ENCODE results near the gene GNPTAB. TPM values are rescaled to one million over a fixed set of nuclear protein-coding genes. Genes with fewer than 3 reads are reported as not detected.
"Not testable (repeated sequence)": the region's sequence is repeated elsewhere in the genome, so short reads cannot be mapped to it uniquely, and the experiment has no call there.

Gene GNPTAB
- polyA plus RNA-seq, 3 donors, result 5.8 to 15.3 (median 9.2) TPM

DNA sequence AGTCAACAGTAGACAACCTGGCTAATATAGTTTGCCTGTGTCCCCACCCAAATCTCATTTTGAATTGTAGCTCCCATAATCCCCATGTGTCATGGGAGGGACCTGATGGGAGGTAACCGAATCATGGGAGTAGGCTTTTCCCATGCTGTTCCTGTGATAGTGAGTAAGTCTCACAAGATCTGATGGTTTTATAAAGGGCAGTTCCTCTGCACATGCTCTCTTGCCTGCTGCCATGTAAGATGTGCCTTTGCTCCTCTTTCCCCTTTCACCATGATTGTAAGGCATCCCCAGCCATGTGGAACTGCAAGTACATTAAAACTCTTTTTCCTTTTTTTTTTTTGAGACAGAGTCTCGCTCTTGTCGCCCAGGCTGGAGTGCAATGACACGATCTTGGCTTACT lies 12.1 kb downstream of the GNPTAB start:
- not testable (repeated sequence) for H3K27ac ChIP-seq (ENCODE audit: low read depth, low read length)
- 97 to 100% (median 100%) methylated on average over 4 of the region's 4 CpGs for WGBS, 3 donors

DNA sequence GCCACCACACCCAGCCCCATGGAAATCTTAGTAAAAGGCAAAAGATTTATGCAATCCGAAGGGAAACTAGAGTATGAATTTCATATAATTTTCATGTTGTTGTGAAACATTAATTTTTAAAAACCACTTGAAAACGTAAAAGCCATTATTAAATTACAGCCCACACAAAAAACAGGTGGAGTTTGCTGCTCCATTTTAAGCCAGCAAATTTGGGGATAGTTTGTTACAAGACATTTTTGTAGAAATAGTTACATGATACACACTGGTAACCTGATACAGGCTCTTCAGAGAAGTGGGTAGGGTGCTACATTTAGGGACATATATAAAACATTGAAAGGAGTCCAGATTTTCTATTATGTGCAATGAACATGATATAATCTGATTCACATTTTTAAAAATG lies 17.6 kb downstream of the GNPTAB start:
- no peak overlapping the region for H3K27ac ChIP-seq (ENCODE audit: low read depth, low read length)
- 71 to 95% (median 79%) methylated on average over 2 of the region's 2 CpGs for WGBS, 3 donors

- H3K27ac ChIP-seq (ENCODE audit: low read depth, low read length), result not testable (repeated sequence)
- 92 to 100% (median 93%) methylated on average over 1 of the region's 1 CpG for WGBS, 3 donors
Observed at GRCh38 chr12:101812716-101813115, 18.0 kb downstream of the GNPTAB start.

- not testable (repeated sequence) for H3K27ac ChIP-seq (ENCODE audit: low read depth, low read length)
- 68 to 93% (median 74%) methylated on average over 6 of the region's 6 CpGs for WGBS, 3 donors
Observed at GRCh38 chr12:101811342-101811741, 19.4 kb downstream of the GNPTAB start.

DNA sequence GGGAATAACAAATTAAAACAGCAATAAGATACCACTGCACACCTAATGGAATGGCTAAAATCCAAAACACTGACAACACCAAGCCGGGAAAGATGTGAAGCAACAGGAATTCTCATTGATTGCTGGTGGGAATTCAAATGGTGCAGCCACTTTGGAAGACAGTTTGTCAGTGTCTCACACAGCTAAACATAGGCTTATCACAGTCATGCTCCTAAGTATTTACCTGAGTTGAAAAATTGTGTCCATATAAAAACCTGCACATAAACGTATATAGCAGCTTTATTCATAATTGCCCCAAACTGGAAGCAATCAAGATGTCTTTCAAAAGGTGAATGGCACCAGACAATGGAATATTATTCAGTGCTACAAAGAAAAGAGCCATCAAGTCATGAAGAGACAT lies 21.6 kb downstream of the GNPTAB start:
- no peak overlapping the region for H3K27ac ChIP-seq (ENCODE audit: low read depth, low read length)

DNA sequence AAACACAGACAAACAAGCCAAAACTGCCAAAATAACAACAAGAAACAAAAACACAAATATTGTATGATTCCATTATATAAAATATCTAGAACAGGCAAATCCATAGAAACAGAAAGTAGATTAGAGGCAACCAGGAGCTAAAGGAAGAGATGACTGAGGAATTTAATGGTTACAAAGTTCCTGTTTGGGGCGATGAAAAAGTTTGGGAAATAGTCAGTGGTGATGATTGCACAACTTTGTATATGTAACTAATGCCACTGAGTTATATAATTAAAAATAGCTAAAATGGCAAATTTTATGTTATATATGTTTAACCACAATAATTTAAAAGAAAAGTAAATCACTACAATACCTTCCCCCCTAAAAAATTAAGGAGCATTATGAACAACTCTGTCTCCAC lies 24.5 kb downstream of the GNPTAB start:
- H3K27ac ChIP-seq (ENCODE audit: low read depth, low read length), result no peak overlapping the region
- 60 to 91% (median 69%) methylated on average over 1 of the region's 1 CpG for WGBS, 3 donors

More for the DNA sequence above, 21.6 kb downstream of the GNPTAB start:
- 45 to 83% (median 79%) methylated on average over 2 of the region's 2 CpGs for WGBS, 3 donors

DNA sequence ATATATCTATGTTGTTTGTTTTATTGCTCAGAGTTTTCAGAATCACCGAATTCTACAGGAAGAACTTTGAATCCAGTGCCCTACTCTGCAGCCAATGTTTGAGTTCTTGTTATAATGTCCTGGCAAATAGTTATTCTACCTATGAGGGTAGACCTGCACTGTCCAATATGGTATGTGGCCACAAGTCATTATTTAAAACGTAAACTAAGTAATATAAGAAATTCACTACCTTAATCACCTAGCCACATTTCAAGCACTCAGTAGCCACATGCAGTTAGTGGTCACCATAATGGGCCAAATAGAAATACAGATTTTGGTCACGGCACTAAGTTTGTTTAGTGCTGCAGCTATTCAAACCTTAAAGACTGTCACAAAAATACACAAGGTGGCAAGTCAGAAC lies 26.4 kb downstream of the GNPTAB start:
- 86 to 94% (median 92%) methylated on average over 3 of the region's 3 CpGs for WGBS, 3 donors
- H3K27ac ChIP-seq (ENCODE audit: low read depth, low read length), result no peak overlapping the region

GRCh38 chr12:101803978-101804377 lies 26.8 kb downstream of the GNPTAB start:
- no peak overlapping the region for H3K27ac ChIP-seq (ENCODE audit: low read depth, low read length)
- WGBS, 3 donors, result 95 to 96% (median 96%) methylated on average over 5 of the region's 5 CpGs

- 88 to 96% (median 90%) methylated on average over 2 of the region's 2 CpGs for WGBS, 3 donors
- H3K27ac ChIP-seq (ENCODE audit: low read depth, low read length), result no peak overlapping the region
Observed at GRCh38 chr12:101802486-101802885, 28.3 kb downstream of the GNPTAB start.

DNA sequence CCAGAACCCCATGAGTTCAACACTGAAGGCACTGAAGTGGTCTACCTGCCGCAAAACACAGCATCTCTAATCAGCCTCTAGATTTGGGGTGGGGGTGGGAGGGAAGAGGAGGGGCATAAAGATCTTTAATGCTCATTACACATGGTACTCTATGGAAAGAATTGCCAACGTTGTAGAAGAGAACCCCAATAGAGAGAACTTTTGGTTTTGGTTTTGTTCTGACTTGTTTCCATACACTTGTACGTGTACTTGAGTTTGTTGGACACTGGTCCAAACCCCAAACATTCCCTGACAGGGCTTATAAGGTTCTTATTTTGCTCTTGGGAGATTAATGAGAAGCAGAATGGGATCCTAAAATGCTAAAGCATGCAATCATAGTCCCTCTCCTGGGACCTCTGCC lies 31.0 kb downstream of the GNPTAB start:
- whole genome bisulfite sequencing, 3 donors, result 81 to 91% (median 83%) methylated on average over 3 of the region's 3 CpGs
- H3K27ac ChIP-seq (ENCODE audit: low read depth, low read length), result no peak overlapping the region

DNA sequence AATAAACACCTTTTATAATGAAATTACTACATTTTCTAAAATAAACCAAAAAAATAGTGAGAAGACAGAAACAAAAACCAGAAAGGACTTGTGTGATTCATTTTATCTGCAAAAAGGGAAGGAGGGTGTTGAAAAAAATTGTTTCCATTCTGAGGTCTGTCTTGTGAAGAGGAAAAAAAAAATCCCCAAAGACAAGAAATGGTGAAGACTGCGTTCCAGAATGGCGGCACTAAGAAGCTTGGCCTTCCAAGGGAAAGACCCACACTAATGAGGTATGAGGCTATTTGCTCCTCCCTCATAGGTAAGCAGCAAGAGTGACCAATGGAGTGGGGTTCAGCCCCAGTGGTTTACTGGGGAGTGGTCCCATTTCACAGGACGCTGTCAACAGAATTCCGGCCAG lies 35.0 kb downstream of the GNPTAB start:
- 91 to 98% (median 95%) methylated on average over 4 of the region's 4 CpGs for WGBS, 3 donors
- no peak overlapping the region for H3K27ac ChIP-seq (ENCODE audit: low read depth, low read length)

- no peak overlapping the region for H3K27ac ChIP-seq (ENCODE audit: low read depth, low read length)
- 84 to 88% (median 86%) methylated on average over 1 of the region's 1 CpG for WGBS, 3 donors
Observed at GRCh38 chr12:101795013-101795412, 35.7 kb downstream of the GNPTAB start.

DNA sequence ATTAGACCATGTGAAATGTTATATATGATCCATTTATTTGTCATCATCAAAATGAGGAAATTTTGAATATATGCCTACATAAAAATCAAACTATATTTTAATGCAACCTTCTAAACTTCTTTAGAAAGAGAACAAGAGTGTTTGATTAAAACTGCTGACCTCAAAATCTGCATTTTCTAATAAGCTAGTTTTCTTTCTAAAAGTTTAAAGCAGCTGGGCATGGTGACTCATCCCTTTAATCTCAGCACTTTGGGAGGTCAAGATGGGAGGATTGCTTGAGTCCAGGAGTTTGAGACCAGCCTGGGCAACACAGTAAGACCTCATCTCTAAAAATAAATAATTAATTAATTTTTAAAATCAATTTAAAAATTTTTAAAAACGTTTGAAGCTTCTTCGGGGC lies 36.2 kb downstream of the GNPTAB start:
- no peak overlapping the region for H3K27ac ChIP-seq (ENCODE audit: low read depth, low read length)
- 81 to 85% (median 82%) methylated on average over 2 of the region's 2 CpGs for WGBS, 3 donors

DNA sequence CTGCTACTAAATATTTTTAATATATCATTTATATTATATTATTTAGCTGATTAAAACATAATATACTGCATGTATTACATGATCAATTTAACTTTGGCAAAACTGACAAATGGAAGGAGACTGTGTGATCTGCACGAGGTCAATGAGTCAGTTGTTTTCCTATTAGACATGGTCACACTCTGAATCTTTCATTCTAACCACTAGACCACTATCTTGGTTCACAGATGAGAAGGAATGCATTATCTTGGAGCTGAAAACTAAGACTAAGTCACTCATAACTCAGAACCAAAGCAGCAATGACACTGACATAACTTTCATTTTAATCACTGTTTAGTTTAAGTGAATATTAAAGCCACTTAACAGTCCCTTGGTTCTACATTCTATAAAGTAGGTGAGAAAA lies 37.4 kb downstream of the GNPTAB start:
- H3K27ac ChIP-seq (ENCODE audit: low read depth, low read length), result no peak overlapping the region
- WGBS, 3 donors, result 63 to 65% (median 63%) methylated on average over 1 of the region's 1 CpG

DNA sequence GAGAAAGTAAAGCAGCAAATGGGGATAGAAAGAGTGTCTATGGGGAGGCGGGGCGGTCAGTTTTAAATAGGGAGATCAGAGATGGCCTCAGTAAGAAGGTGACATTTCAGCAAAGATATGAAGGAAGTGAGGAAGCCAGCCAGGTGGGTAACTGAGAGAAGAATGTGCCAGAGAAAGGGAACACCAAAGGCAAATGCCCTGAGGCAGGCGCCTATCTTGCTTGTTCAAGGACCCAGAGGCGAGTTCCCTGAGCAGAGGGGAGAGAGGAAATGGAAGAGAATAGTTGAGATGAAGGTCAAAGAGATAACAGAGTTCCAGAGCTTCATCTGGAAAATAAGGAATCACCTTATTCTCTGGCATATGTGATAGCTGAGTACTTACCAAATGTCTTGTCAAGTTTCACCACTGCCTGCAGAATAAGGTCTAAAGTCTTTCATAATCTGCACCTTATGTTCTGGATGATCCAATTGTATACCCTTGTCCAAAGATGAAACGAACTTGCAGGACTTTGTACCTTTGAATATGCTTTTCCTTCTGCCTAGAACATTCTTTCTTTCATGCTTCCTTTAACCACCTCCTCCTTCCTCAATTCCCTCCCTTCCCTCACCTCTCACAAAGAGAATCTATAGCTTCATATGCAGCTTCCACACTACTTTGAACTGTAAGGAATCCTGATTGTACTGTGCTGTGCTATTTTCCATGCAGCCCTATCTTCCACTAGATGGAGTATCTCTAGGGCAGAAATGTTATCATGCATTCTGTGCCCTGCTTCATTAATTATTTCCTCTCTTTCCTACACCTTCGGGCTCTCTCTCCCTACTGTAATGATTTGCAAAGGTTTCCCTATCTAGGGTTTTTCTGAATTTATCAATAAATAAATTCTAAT lies 38.5 kb downstream of the GNPTAB start:
- no peak overlapping the region for H3K27ac ChIP-seq (ENCODE audit: low read depth, low read length)
- 70 to 85% (median 84%) methylated on average over 6 of the region's 6 CpGs for WGBS, 3 donors

DNA sequence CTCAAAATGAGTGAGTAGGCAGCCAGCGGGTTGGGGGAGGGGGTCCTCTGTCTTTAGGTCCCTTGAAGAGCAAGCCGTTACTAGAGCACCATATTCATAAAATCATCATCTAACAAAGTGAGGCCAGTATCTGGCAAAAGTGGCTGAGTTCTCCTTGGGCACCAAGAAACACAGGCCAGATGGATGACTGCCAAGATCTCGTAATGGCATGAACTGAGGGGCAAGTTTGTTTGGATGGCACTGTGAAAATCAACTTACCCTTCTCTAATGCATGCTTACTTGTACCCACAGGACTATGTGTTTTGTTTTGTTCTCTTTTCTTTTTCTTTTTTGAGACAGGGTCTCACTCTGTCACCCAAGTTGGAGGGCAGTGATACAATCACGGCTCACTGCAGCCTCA lies 41.6 kb downstream of the GNPTAB start:
- H3K27ac ChIP-seq (ENCODE audit: low read depth, low read length), result no peak overlapping the region
- WGBS, 3 donors, result 86 to 95% (median 91%) methylated on average over 4 of the region's 4 CpGs

DNA sequence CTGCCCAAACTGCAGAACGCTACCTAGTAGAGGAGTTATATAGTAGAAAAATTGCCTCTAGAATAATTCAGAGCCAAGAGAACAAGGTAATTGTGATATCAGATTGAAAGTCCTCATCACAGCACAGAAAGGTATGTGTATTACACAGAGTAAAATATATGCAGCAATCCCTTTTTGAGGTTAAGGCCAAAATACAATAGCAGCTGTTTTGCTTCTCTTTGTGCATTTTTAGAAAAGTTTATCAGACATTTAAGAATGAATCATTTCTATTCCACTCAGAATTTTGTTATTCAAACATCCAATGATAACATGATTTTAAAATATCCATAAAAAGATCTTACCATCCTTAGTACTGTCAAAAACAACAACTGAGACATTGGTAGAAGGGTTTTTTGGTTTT lies 45.1 kb downstream of the GNPTAB start:
- no peak overlapping the region for H3K27ac ChIP-seq (ENCODE audit: low read depth, low read length)
- WGBS, 3 donors, result 91 to 96% (median 95%) methylated on average over 1 of the region's 1 CpG

- H3K27ac ChIP-seq (ENCODE audit: low read depth, low read length), result no peak overlapping the region
- 90 to 100% (median 96%) methylated on average over 1 of the region's 1 CpG for WGBS, 3 donors
Observed at GRCh38 chr12:101784376-101784775, 46.4 kb downstream of the GNPTAB start.

GRCh38 chr12:101783838-101784237 lies 46.9 kb downstream of the GNPTAB start:
- no peak overlapping the region for H3K27ac ChIP-seq (ENCODE audit: low read depth, low read length)
- 88 to 92% (median 90%) methylated on average over 2 of the region's 2 CpGs for WGBS, 3 donors

DNA sequence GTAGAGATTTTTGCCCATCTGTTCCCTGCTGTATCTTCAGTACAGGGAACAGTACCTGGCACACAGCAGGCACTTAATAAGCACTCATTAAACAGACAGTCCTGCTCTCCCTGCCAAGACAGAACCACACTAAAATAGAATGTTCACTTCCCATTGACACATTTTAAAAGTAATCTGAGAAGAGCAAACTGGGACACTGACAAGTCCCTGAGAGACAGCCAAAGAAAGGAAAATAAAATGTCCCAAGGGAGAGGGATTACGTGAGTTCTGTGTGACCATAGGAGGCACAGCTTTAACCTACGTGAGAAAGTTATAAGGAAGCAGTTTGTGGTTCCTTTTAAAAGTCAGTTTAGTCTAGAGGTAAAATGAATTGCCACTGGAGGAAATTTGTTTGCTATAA lies 47.6 kb downstream of the GNPTAB start:
- 51 to 78% (median 58%) methylated on average over 2 of the region's 2 CpGs for WGBS, 3 donors
- no peak overlapping the region for H3K27ac ChIP-seq (ENCODE audit: low read depth, low read length)

All from adipose tissue (tissue), 3 donors.